Smooth muscle cell (in vitro differentiated cells): ENCODE measurements around the gene ZKSCAN5. TPM values are rescaled to one million over a fixed set of nuclear protein-coding genes. Genes with fewer than 3 reads are reported as not detected.

Experiments
- DNase-seq: peaks from one replicate; lab custom pipeline; 2025; ENCODE audit not compliant: unreplicated experiment; lab: John Stamatoyannopoulos, UW
- H2AFZ ChIP-seq: fragments of 200-600 bp; sonication (generic); 2 replicates; pipeline ENCODE4 v1.6.0; 2016; ENCODE audit warnings: antibody characterized with exemption, low read depth, mild to moderate bottlenecking
- H3F3A ChIP-seq: fragments of 200-600 bp; sonication (generic); 2 replicates; pipeline ENCODE4 v1.6.0; 2017; ENCODE audit warnings: antibody characterized with exemption, low read depth
- H3K27ac ChIP-seq: fragments of 200-600 bp; sonication (generic); 2 replicates; pipeline ENCODE4 v1.5.1; 2016; ENCODE audit warnings: low read depth, mild to moderate bottlenecking
- H3K27me3 ChIP-seq: fragments of 200-600 bp; sonication (generic); 2 replicates; pipeline ENCODE4 v1.6.1; 2016; ENCODE audit warnings: low read depth, mild to moderate bottlenecking
- H3K36me3 ChIP-seq: fragments of 200-600 bp; sonication (generic); 2 replicates; pipeline ENCODE4 v1.5.1; 2016; ENCODE audit warnings: low read depth
- H3K4me1 ChIP-seq: fragments of 200-600 bp; sonication (generic); 2 replicates; pipeline ENCODE4 v1.5.1; 2016; ENCODE audit warnings: low read depth
- H3K4me2 ChIP-seq: fragments of 200-600 bp; sonication (generic); 2 replicates; pipeline ENCODE4 v1.6.0; 2016; ENCODE audit warnings: mild to moderate bottlenecking
- H3K4me3 ChIP-seq: fragments of 200-600 bp; sonication (generic); 2 replicates; pipeline ENCODE4 v1.5.1; 2016; ENCODE audit warnings: mild to moderate bottlenecking
- H3K79me2 ChIP-seq: fragments of 200-600 bp; sonication (generic); 2 replicates; pipeline ENCODE4 v1.6.0; 2016; ENCODE audit warnings: low read depth, mild to moderate bottlenecking
- H3K9ac ChIP-seq: fragments of 200-600 bp; sonication (generic); 2 replicates; pipeline ENCODE4 v1.6.0; 2016; ENCODE audit warnings: low read depth
- H3K9me3 ChIP-seq: fragments of 200-600 bp; sonication (generic); replicated peaks from 2 replicates; pipeline ENCODE4 v1.5.1; 2016; ENCODE audit warnings: low read depth
- H4K20me1 ChIP-seq: fragments of 200-600 bp; sonication (generic); 2 replicates; pipeline ENCODE4 v1.6.0; 2016; ENCODE audit warnings: low read depth
- CTCF ChIP-seq: fragments of 200-600 bp; sonication (generic); IDR thresholded peaks from 2 replicates; pipeline ENCODE4 v1.5.1; 2017; ENCODE audit warnings: borderline replicate concordance, mild to moderate bottlenecking, antibody characterized with exemption; ENCODE audit not compliant: insufficient read depth, poor library complexity, severe bottlenecking
- WGBS: methylation state at CpG from one replicate; pipeline ENCODE4 v1.1.7; 2016; ENCODE audit warnings: low lambda C conversion rate; 5-methylcytosine and 5-hydroxymethylcytosine counted together
- polyA plus RNA-seq: library from polyadenylated mRNA; unstranded; fragments of >200 nt; fragmentation: Nextera tagmentation; extraction: Ambion mirVana; gene quantifications from 2 replicates; pipeline ENCODE4 v1.2.1, GENCODE V29; 2016
- total RNA-seq: library from RNA; depleted of rRNA; stranded (reverse); fragments of >200 nt; gene quantifications from 2 replicates; pipeline ENCODE4 v1.2.3, GENCODE V29; 2014

ZKSCAN5 gene
- 16.5 and 20.2 TPM in 2 replicates for total RNA-seq
- polyA plus RNA-seq: 7.6 and 8.4 TPM in 2 replicates

GRCh38 chr7:99504603-99505323 lies at the start of gene ZKSCAN5:
Gene ZKSCAN5, plus strand, starts transcription at chr7:99504662. Its CDS starts 1,383 bp downstream, at chr7:99506045.
- no peak for TF ChIP-seq CTCF
- H3K79me2 ChIP-seq: peaks cover 57% of the 10 kb centered on the region
- no peaks in the 10 kb centered on the region for H3K36me3 ChIP-seq
- H3K4me1 ChIP-seq: peaks cover 12% of the 10 kb centered on the region
- DNase-seq: peak; percentile 99
- H4K20me1 ChIP-seq: peaks cover 21% of the 10 kb centered on the region
- peak within 1 kb of the TSS; percentile 94 for H3K4me2 ChIP-seq
- peak within 1 kb of the TSS; percentile 92 for H3K9ac ChIP-seq
- peak within 1 kb of the TSS; percentile 91 for H3K27ac ChIP-seq
- no peaks in the 10 kb centered on the region for H3K9me3 ChIP-seq
- peak within 1 kb of the TSS; percentile 96 for H3K4me3 ChIP-seq
- H3K27me3 ChIP-seq: no peaks in the 10 kb centered on the region
- H2AFZ ChIP-seq: peak within 1 kb of the TSS; percentile 97
- H3F3A ChIP-seq: no peaks in the 10 kb centered on the region
- under 1% methylated on average over 52 of the region's 53 CpGs for WGBS

DNA sequence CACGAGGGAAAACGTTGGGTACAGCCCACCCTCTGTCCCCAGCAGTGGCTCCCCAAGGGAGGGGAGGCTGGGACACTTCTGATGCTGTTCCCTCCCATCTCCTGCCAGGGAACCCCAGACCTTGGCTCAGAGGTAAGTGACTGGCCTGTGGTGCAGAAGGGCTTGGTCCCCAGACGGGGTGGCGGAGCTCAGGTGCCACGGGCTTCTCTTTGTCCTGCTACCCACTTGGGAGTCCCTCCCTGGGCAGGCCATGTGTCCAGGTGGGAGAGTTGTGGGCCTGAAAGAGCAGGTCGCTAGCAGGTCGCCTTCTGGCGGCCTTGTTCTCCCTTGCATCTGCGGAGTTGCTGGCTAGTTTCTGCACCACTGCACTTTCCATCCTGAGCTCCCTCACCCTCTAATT lies 48.6 kb upstream of the ZKSCAN5 start:
- H3K27ac ChIP-seq: no peak overlapping the region
- no peaks in the 10 kb centered on the region for H3K9me3 ChIP-seq
- no peak overlapping the region for H3K9ac ChIP-seq
- no peak overlapping the region for H3K4me3 ChIP-seq
- H3F3A ChIP-seq: peaks cover 8% of the 10 kb centered on the region
- H3K4me2 ChIP-seq: no peak overlapping the region
- peaks cover 23% of the 10 kb centered on the region for H3K79me2 ChIP-seq
- no peaks in the 10 kb centered on the region for H3K4me1 ChIP-seq
- H2AFZ ChIP-seq: no peak overlapping the region
- no peak for TF ChIP-seq CTCF
- H3K36me3 ChIP-seq: no peaks in the 10 kb centered on the region
- H3K27me3 ChIP-seq: no peaks in the 10 kb centered on the region
- no peak for DNase-seq
- 94% methylated on average over 9 of the region's 9 CpGs for WGBS
- H4K20me1 ChIP-seq: peaks cover 47% of the 10 kb centered on the region

GRCh38 chr7:99456288-99456687 lies 48.2 kb upstream of the ZKSCAN5 start:
- 93% methylated on average over 13 of the region's 13 CpGs for WGBS
- Histone ChIP-seq H3K27me3 (no peaks in the 10 kb centered on the region), H3K9me3 (no peaks in the 10 kb centered on the region), H2AFZ (no peak overlapping the region), H3K4me1 (no peaks in the 10 kb centered on the region), H4K20me1 (peaks cover 49% of the 10 kb centered on the region), H3K4me2 (no peak overlapping the region), H3K4me3 (no peak overlapping the region), H3K36me3 (no peaks in the 10 kb centered on the region), H3K9ac (no peak overlapping the region), H3K79me2 (peaks cover 27% of the 10 kb centered on the region), H3F3A (peaks cover 8% of the 10 kb centered on the region), H3K27ac (no peak overlapping the region)
- no peak for DNase-seq
- no peak for TF ChIP-seq CTCF

- Histone ChIP-seq H3F3A (peaks cover 8% of the 10 kb centered on the region), H3K79me2 (peaks cover 35% of the 10 kb centered on the region), H2AFZ (no peak overlapping the region), H4K20me1 (peaks cover 56% of the 10 kb centered on the region), H3K36me3 (no peaks in the 10 kb centered on the region), H3K4me1 (no peaks in the 10 kb centered on the region), H3K27ac (no peak overlapping the region), H3K27me3 (no peaks in the 10 kb centered on the region), H3K4me2 (no peak overlapping the region), H3K9ac (no peak overlapping the region), H3K4me3 (no peak overlapping the region), H3K9me3 (no peaks in the 10 kb centered on the region)
- no peak for DNase-seq
- no peak for TF ChIP-seq CTCF
- WGBS: 98% methylated on average over 6 of the region's 6 CpGs
Measured at GRCh38 chr7:99457050-99457649, 47.3 kb upstream of the ZKSCAN5 start.
